Measurements from ENCODE around the gene TMEM39B. TPM values are rescaled to one million over a fixed set of nuclear protein-coding genes. Genes with fewer than 3 reads are reported as not detected.
"Not testable (repeated sequence)": the region's sequence is repeated elsewhere in the genome, so short reads cannot be mapped to it uniquely, and the experiment has no call there.

The TMEM39B gene
- total RNA-seq, 1 experiment from 2014 or later, result 9.4 TPM

GRCh38 chr1:32128964-32129363 lies 56.2 kb downstream of the TMEM39B start:
- Histone ChIP-seq H3K4me2 (ENCODE audit: low read length) (no peak overlapping the region), H3K79me2 (ENCODE audit: low read length) (peaks cover 78% of the 10 kb centered on the region), H3K27ac (ENCODE audit: low read length) (no peak overlapping the region), H3K4me3 (ENCODE audit: low read length) (no peak overlapping the region), H3K9ac (ENCODE audit: low read length) (no peak overlapping the region), H3K27me3 (ENCODE audit: low read length) (no peaks in the 10 kb centered on the region), H3K9me2 (replicated peaks; ENCODE audit: low read length) (no peaks in the 10 kb centered on the region), H3K4me1 (ENCODE audit: insufficient read depth, low read length) (peaks cover 7% of the 10 kb centered on the region; the same call in 1 of the 2 replicates), H3K9me3 (ENCODE audit: low read length) (no peaks in the 10 kb centered on the region), H4K20me1 (ENCODE audit: low read length) (peaks cover 11% of the 10 kb centered on the region; the same call in 1 of the 2 replicates), H3F3A (ENCODE audit: low read length, unreplicated experiment) (no peaks in the 10 kb centered on the region), H2AFZ (ENCODE audit: low read length) (no peak overlapping the region), H3K36me3 (ENCODE audit: low read depth, low read length) (peaks cover 6% of the 10 kb centered on the region; the same call in 1 of the 2 replicates)
- POLR2A ChIA-PET (ENCODE audit: unreplicated experiment), result no interaction called here
- TF ChIP-seq EZH2phosphoT487 (IDR thresholded peaks at IDR 0.05; ENCODE audit: borderline replicate concordance, low read length) (no peak), CTCF (conservative IDR thresholded peaks at IDR 0.05; ENCODE audit: low read depth, low read length) (no peak), EZH2 (IDR thresholded peaks at IDR 0.05; ENCODE audit: low read length, unreplicated experiment) (no peak)
- CTCF ChIA-PET, result interaction anchor here (0.6 kb wide), 1 partner anchor 17 kb away, joined by 3 read pairs; no protein-coding TSS in a partner anchor
- intact Hi-C loops (cut with micrococcal nuclease), result no loop called here
- ATAC-seq (no peak), DNase-seq (no peak)
- BruUV-seq (replicated peaks), result no TSS peak

GRCh38 chr1:32133950-32134280 lies 61.2 kb downstream of the TMEM39B start:
- H3F3A ChIP-seq (ENCODE audit: low read length, unreplicated experiment); ATAC-seq; CTCF ChIA-PET; H3K9ac ChIP-seq (ENCODE audit: low read length); H3K27me3 ChIP-seq (ENCODE audit: low read length); DNase-seq; H3K27ac ChIP-seq (ENCODE audit: low read length); H3K4me3 ChIP-seq (ENCODE audit: low read length); H2AFZ ChIP-seq (ENCODE audit: low read length); H3K36me3 ChIP-seq (ENCODE audit: low read depth, low read length); intact Hi-C loops (cut with micrococcal nuclease); H4K20me1 ChIP-seq (ENCODE audit: low read length); BruUV-seq (replicated peaks); POLR2A ChIA-PET (ENCODE audit: unreplicated experiment); H3K4me2 ChIP-seq (ENCODE audit: low read length); H3K9me2 ChIP-seq (replicated peaks; ENCODE audit: low read length); H3K9me3 ChIP-seq (ENCODE audit: low read length): not testable (repeated sequence)
- Histone ChIP-seq H3K4me1 (ENCODE audit: insufficient read depth, low read length) (peaks cover 23% of the 10 kb centered on the region), H3K79me2 (ENCODE audit: low read length) (peaks cover 72% of the 10 kb centered on the region)

- no peaks in the 10 kb centered on the region for H3K36me3 ChIP-seq (ENCODE audit: low read depth, low read length)
- no peaks in the 10 kb centered on the region for H3K9me2 ChIP-seq (replicated peaks; ENCODE audit: low read length)
- H4K20me1 ChIP-seq (ENCODE audit: low read length), result peaks cover 6% of the 10 kb centered on the region
- ChIA-PET POLR2A (ENCODE audit: unreplicated experiment) (no interaction called here), CTCF (no interaction called here)
- intact Hi-C loops (cut with micrococcal nuclease), result no loop called here
- BruUV-seq (replicated peaks), result no TSS peak
- peaks cover 36% of the 10 kb centered on the region for H3K4me1 ChIP-seq (ENCODE audit: insufficient read depth, low read length)
- H3K4me2 ChIP-seq (ENCODE audit: low read length), result no peak overlapping the region
- no peaks in the 10 kb centered on the region for H3K27me3 ChIP-seq (ENCODE audit: low read length)
- no peak for TF ChIP-seq EZH2 (IDR thresholded peaks at IDR 0.05; ENCODE audit: low read length, unreplicated experiment)
- H3K9me3 ChIP-seq (ENCODE audit: low read length), result no peaks in the 10 kb centered on the region
- DNase-seq (no peak), ATAC-seq (no peak)
- no peak overlapping the region for H3K4me3 ChIP-seq (ENCODE audit: low read length)
- H3K79me2 ChIP-seq (ENCODE audit: low read length), result peaks cover 77% of the 10 kb centered on the region
- H3K9ac ChIP-seq (ENCODE audit: low read length), result no peak overlapping the region
- peaks cover 6% of the 10 kb centered on the region for H3F3A ChIP-seq (ENCODE audit: low read length, unreplicated experiment)
- no peak overlapping the region for H3K27ac ChIP-seq (ENCODE audit: low read length)
- H2AFZ ChIP-seq (ENCODE audit: low read length), result no peak overlapping the region
Measured at GRCh38 chr1:32137111-32137510, 64.4 kb downstream of the TMEM39B start.

GRCh38 chr1:32138965-32139364 lies 66.2 kb downstream of the TMEM39B start:
- H3K79me2 ChIP-seq (ENCODE audit: low read length), result peaks cover 88% of the 10 kb centered on the region
- TF ChIP-seq EZH2 (IDR thresholded peaks at IDR 0.05; ENCODE audit: low read length, unreplicated experiment) (no peak), EZH2phosphoT487 (IDR thresholded peaks at IDR 0.05; ENCODE audit: borderline replicate concordance, low read length) (no peak), CTCF (conservative IDR thresholded peaks at IDR 0.05; ENCODE audit: low read depth, low read length) (no peak)
- no peak overlapping the region for H3K9ac ChIP-seq (ENCODE audit: low read length)
- peak overlapping the region; percentile 63 for H3K4me2 ChIP-seq (ENCODE audit: low read length)
- BruUV-seq (replicated peaks), result no TSS peak
- ATAC-seq, result peak; percentile 83
- H3F3A ChIP-seq (ENCODE audit: low read length, unreplicated experiment), result peaks cover 6% of the 10 kb centered on the region
- ChIA-PET CTCF (no interaction called here), POLR2A (ENCODE audit: unreplicated experiment) (interaction anchor here (0.6 kb wide), 2 partner anchors 15 to 201 kb away, joined by 3 to 4 read pairs; partner anchors contain the start of gene PTP4A2)
- intact Hi-C loops (cut with micrococcal nuclease), result no loop called here
- no peaks in the 10 kb centered on the region for H3K36me3 ChIP-seq (ENCODE audit: low read depth, low read length)
- no peak overlapping the region for H2AFZ ChIP-seq (ENCODE audit: low read length)
- peak overlapping the region; percentile 36; the same call in 1 of the 2 replicates for H3K4me3 ChIP-seq (ENCODE audit: low read length)
- H3K27me3 ChIP-seq (ENCODE audit: low read length), result no peaks in the 10 kb centered on the region
- H3K27ac ChIP-seq (ENCODE audit: low read length), result peak overlapping the region; percentile 66
- no peaks in the 10 kb centered on the region for H3K9me2 ChIP-seq (replicated peaks; ENCODE audit: low read length)
- peaks cover 39% of the 10 kb centered on the region for H3K4me1 ChIP-seq (ENCODE audit: insufficient read depth, low read length)
- H4K20me1 ChIP-seq (ENCODE audit: low read length), result peaks cover 15% of the 10 kb centered on the region
- peak; percentile 91 for DNase-seq
- no peaks in the 10 kb centered on the region for H3K9me3 ChIP-seq (ENCODE audit: low read length)
